Stimulated activated naive CD4-positive, alpha-beta T cell (primary cell): ENCODE data around the gene KLK14.

ENCODE experiments used
- DNase-seq, 6 experiments: peaks; one replicate each; lab custom pipeline; 2025; lab: John Stamatoyannopoulos, UW

The KLK14 gene, protein sequence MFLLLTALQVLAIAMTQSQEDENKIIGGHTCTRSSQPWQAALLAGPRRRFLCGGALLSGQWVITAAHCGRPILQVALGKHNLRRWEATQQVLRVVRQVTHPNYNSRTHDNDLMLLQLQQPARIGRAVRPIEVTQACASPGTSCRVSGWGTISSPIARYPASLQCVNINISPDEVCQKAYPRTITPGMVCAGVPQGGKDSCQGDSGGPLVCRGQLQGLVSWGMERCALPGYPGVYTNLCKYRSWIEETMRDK

DNA sequence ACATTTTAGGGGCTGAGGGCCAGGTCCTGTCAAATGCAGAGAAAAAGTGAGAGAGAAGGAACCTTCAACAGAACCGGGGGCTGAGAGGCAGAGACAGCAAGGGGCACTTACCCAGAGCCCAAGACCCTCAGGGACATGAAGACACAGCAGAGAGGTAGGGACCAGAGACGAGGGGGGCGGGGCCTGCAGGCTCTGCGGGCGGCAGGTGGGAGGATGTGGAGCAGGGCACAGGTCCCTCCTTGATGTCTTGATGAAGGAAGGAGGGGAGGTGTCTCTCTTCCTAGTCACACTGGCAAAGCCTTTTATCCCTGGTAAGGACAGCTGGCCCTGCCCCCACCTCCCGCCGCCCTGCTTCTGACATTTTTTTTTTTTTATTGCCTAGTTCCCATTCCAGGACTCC, at the start of gene KLK14:
Gene KLK14, minus strand, starts transcription at position 277 of the 400 bp plus-strand sequence. Its CDS starts 273 bp downstream, at position 4.
- no peak for DNase-seq

GRCh38 chr19:51131780-51132680, 49.3 kb upstream of the KLK14 start:
- peak in 5 of 6 experiments; percentile 12 to 52 (median 35) for DNase-seq

GRCh38 chr19:51129716-51130115, 47.0 kb upstream of the KLK14 start:
- no peak for DNase-seq

- DNase-seq = no peak
These were observed 45.5 kb upstream of the KLK14 start for GRCh38 chr19:51128227-51128626.

- DNase-seq = no peak
These were observed 45.1 kb upstream of the KLK14 start for GRCh38 chr19:51127755-51128154.

GRCh38 chr19:51127032-51127431, 44.3 kb upstream of the KLK14 start:
- DNase-seq = no peak

DNA sequence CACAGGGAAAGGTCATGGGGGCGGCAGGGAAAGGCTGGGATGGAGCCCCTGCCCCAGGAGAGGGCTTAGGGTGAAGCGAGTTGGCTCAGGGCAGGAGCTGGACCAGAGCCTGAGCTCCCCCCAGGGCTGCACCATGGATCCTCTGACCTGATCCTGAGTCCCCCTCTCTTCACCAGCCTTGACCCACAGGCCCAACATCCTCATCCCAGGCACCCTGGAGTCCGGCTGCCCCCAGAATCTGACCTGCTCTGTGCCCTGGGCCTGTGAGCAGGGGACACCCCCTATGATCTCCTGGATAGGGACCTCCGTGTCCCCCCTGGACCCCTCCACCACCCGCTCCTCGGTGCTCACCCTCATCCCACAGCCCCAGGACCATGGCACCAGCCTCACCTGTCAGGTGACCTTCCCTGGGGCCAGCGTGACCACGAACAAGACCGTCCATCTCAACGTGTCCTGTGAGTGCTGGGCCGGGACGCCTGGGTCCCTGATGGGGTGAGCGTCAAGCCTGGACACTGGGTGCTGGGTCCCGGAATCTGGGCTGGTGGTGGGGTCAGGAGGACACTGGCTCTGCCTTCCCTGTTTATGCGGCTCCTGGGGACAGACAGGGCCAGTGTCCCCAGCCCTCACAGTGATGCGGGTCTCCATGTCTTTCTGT, 42.9 kb upstream of the KLK14 start:
- no peak for DNase-seq

DNA sequence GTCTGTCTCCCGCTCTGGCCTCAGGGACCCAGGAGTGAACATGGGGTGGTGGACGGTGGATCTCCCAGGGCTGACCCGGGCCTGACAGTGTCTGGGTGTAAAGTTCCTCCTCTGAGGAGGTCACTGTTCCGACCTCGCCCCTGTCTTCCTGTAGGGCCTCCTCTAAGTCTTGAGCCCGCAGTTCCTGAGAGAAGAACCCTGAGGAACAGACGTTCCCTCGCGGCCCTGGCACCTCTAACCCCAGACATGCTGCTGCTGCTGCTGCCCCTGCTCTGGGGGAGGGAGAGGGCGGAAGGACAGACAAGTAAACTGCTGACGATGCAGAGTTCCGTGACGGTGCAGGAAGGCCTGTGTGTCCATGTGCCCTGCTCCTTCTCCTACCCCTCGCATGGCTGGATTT, 42.0 kb upstream of the KLK14 start, which contains the start of gene SIGLEC9:
Gene SIGLEC9, plus strand, starts transcription at position 178 of the 400 bp plus-strand sequence. Its CDS starts 69 bp downstream, at position 247.
- no peak for DNase-seq

DNA sequence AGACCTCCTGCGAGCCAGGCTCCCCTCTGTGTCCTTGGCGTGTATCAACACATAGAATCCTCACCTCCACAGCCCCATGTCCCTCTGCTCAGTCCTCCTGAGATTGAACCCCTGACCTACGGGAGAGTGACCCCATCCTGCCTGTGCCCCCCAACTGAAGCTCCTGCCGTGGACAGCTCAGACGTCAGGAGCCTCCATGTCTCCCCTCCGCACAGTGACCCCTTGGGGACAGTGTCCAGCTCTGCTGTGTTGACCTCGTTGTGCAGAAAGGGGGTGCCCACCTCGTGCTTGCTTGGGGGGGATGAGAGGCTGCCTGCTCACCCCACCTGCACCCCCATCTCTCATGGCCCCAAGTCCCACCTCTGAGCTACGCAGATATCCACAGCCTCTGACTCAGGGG, 41.5 kb upstream of the KLK14 start:
- no peak for DNase-seq

- DNase-seq = no peak
These were observed 41.1 kb upstream of the KLK14 start for GRCh38 chr19:51123802-51124201.

DNA sequence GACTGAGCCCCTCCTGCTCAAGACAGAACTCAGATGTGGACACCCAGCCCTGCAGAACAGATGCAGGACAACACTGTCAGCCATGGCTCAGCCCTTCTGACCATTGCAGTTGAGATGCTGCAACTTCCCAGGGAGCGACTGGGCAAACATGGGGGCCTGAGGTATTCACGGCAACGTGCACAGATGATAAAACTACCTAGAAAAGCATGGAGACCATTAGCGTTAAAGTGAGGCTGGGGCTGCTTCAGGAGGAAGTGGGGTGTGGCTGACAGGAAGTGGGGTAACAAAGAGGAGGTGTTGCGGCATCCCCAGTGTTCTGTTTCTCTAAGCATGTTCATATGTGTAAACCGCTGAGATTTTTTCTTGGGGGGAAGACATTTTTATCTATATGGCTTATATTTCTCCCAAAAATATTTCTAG, 40.7 kb upstream of the KLK14 start:
- peak in 5 of 6 experiments; percentile 10 to 74 (median 65) for DNase-seq

- no peak for DNase-seq
These were observed 39.7 kb upstream of the KLK14 start for GRCh38 chr19:51122112-51122981.

DNA sequence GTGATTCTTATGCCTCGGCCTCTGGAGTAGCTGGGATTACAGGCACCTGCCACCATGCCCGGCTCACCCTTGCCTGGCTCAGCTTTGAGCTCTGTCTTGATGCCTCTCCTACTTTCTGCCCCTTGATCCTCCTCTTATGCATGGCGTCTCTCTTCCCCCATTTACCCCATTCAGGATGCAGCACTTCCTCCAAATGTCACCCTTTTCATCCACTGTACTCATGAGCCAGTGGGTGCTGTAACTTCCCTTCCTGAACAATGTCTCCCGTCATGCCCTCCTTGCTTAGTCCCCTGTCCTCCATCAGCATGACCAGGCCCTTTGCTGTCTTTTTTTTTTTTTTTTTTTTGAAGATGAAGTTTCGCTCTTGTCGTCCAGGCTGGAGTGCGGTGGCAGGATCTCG, 38.6 kb upstream of the KLK14 start:
- DNase-seq = no peak

DNA sequence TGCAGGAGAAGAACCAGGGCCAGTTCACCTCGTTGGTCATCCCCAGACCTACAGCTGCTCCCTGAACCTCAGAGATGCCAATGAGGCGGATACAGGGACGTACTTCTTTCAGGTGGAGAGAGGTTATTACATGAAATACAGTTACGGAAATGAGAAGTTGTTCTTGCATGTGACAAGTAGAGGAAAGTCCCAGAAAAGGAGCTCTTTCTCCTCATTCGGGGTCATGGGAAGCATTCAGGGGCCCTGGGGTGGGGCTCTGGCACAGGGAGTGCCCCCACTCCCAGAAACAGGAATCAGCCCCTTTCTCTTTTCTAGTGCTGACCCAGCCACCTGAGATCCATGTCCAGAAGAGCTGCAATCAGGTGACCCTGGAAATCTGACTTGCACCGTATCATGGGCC, 37.5 kb upstream of the KLK14 start:
- no peak for DNase-seq

DNA sequence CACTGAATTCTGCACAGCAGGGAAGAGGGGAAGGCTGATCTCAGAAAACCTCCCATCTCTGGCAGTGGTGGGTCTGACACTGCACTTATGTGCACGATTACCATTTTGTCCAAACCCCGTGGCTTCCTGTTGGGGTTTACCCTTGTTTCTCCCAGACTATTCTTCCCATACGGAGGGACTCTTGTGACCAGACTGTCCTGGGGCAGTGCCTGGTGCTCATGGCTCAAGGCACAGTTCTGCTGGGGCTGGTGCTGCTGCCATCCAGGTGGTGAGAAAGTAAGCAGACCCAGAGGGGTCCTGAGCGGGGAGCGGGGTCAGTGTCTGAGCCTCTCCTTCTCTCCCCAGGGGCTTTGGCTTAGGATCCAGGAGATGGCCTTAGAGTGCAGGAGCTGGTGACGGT, 36.9 kb upstream of the KLK14 start:
- no peak for DNase-seq

GRCh38 chr19:51119101-51119500, 36.4 kb upstream of the KLK14 start:
- no peak for DNase-seq

DNA sequence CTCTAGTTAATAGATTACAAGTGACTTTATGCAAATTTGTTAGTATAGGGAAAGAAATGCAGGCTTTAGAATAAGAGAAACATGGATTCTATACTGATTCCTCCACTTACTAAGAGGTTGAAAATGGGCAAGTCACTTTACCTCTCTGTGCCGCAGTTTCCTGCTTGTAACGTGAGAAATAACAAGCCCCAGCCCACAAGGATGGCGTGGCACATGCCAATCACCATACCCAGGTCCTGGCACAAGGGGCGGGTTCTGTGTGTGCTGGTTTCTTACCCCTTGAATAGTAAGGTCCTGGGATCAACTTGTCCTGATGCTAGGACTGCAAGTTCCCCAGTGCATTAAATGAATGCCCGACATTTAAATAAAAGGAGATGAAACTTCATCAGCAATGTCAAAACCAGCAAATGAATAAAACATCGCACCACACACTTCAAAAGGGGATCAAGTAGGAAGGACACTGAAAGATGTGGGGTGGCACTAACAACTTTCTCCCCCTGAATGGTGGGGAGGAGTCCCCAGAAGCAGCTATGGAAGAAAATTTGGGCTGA, 34.1 kb upstream of the KLK14 start:
- DNase-seq = no peak

DNA sequence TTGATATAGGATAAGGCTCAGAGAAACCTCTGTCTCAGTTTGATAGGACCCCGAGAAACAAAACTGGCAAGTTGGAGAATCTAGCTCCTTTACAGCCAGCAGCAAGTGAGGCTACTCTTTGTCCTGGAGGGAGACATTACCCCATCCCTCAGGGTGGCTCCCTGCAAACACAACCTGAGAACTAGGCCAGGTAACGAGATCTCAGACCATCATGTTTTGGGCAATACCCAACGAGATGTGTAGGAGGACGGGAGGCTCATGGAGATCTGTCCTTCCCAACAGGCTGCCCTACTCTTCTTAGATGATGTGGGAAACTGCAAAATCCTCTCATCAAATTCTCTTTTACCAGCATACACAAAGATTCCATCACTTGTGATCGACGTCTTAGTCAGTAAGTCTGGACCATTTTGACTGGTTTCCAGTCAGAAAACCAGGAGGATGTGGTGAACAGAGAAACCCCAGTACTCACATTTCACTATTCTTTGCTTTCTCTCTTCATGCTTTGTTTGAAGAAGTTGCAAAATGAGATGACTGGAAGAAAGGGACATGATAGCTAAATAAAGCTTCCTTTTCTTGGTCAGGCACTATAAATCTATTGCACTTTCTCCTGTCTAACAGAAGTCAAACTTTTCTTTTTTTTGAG, 31.5 kb upstream of the KLK14 start:
- DNase-seq = peak in 3 of 6 experiments; percentile 42 to 56 (median 48)

DNA sequence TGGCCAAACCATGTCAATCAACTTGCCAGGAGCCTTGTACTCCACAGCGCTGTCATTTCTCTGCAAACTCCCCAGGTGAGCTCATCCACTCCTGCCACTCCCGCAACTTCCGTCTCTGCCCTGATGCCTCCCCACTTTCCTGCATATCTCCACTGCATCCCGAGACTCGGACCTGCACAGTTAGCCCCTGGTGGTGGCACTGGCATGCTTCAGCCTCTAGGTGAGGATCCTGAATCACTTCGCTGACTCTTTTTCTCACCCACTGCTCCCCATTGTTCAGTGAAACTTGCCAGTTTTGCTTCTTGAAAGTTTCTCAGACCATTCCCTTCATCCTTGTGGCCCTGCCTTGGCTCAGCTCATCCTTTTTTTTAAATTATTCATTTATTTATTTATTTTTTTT, 28.9 kb upstream of the KLK14 start:
- no peak for DNase-seq

- no peak for DNase-seq
These were observed 27.9 kb upstream of the KLK14 start for GRCh38 chr19:51110666-51110971.

DNA sequence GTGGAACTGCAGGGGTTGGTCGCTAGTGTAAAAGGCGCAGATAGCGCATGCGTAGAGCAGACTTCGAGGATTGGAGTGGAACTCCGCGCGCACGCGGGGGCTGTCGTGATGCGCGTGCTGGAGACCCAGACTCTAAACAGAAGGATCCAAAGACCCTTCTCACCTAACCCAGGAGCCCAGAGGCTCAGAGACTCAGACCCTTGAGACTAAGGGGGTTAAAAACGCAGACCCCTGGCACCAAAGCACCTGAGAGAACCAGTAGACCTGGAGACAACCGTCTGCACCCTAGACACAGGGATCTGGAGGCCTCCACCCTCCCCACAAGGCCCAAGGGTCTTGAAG, 26.1 kb upstream of the KLK14 start:
- no peak for DNase-seq
